ENCODE results near the gene HPCA.

The HPCA gene

GRCh38 chr1:32895325-32896215, 9.3 kb downstream of the HPCA start:
- no peak overlapping the region for H3K27ac ChIP-seq
- TF ChIP-seq ZFX (IDR thresholded peaks at IDR 0.05) (no peak), CTCF (conservative IDR thresholded peaks at IDR 0.05) (no peak)

- no peak overlapping the region for H3K27ac ChIP-seq
- TF ChIP-seq ZFX (IDR thresholded peaks at IDR 0.05), result no peak
- no peak for TF ChIP-seq CTCF (conservative IDR thresholded peaks at IDR 0.05)
Observed at GRCh38 chr1:32896451-32896850, 10.2 kb downstream of the HPCA start.

- TF ChIP-seq CTCF (conservative IDR thresholded peaks at IDR 0.05) (no peak), ZFX (IDR thresholded peaks at IDR 0.05) (no peak)
- no peak overlapping the region for H3K27ac ChIP-seq
Observed at GRCh38 chr1:32897082-32898049, 11.1 kb downstream of the HPCA start.

GRCh38 chr1:32898056-32898455, 11.8 kb downstream of the HPCA start:
- no peak overlapping the region for H3K27ac ChIP-seq
- no peak for TF ChIP-seq CTCF (conservative IDR thresholded peaks at IDR 0.05)
- TF ChIP-seq ZFX (IDR thresholded peaks at IDR 0.05), result no peak

- no peak overlapping the region for H3K27ac ChIP-seq
- no peak for TF ChIP-seq ZFX (IDR thresholded peaks at IDR 0.05)
- TF ChIP-seq CTCF (conservative IDR thresholded peaks at IDR 0.05), result no peak
Observed at GRCh38 chr1:32898958-32899357, 12.7 kb downstream of the HPCA start.

- no peak for TF ChIP-seq ZFX (IDR thresholded peaks at IDR 0.05)
- TF ChIP-seq CTCF (conservative IDR thresholded peaks at IDR 0.05), result no peak
- H3K27ac ChIP-seq, result peak overlapping the region; percentile 81; the same call in 1 of the 2 replicates
Observed at GRCh38 chr1:32899586-32900296, 13.4 kb downstream of the HPCA start.

Data from C4-2B (cell line).